ENCODE data around the gene CBR3.

The CBR3 gene

DNA sequence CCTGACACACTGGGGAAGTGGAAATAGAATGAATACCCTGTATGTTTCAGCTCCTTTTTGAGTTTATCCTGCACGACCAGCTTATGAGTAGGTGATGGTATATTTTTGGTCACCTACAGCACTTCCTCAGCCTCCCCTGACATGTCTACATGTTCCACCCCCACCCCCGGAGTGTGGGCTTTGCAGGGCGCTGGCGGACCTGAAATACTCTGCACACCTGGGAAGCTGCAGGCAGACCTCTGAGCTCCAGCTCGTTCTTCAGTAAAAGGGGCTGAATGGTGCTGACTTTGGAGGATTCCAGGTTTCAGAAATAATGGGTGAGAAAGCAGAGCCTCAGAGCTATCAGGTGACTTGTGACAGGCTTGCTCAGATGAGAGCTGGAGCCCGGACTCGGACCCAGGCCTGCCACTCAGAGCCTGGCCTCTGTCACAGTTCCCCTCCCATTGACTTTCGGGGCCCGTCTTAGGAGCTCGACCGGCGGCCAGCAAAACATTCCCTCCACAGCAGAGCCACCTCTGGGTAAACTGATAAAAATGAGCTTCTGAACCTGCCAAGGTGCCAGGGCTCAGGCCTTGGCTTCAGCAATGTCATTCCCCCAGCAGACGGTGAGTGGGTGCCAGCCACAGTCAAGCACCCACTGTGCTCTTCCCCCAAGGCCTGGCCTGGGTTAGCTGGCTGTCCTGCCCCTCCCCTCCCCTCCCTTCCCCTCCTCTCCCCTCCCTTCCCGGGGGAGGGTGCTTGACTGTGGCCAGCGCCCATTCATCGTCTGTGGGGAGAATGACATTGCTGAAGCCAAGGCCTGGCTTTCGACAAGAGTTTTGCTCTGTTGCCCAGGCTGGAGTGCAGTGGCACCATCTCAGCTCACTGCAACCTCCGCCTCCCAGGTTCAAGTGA is 51.9 kb downstream of the CBR3 start:
- no peak for DNase-seq (ENCODE audit: low spot score in 2 of 2)
- in situ Hi-C loops (cut with MboI; ENCODE audit: low sequenced_read_pairs), result no loop called here
- H3K27me3 ChIP-seq (ENCODE audit: low read depth), result no peaks in the 10 kb centered on the region
- no peak overlapping the region for H3K4me3 ChIP-seq
- H3K36me3 ChIP-seq (replicated peaks), result no peaks in the 10 kb centered on the region
- H3K9me3 ChIP-seq, result no peaks in the 10 kb centered on the region
- H3K4me1 ChIP-seq, result no peaks in the 10 kb centered on the region

DNA sequence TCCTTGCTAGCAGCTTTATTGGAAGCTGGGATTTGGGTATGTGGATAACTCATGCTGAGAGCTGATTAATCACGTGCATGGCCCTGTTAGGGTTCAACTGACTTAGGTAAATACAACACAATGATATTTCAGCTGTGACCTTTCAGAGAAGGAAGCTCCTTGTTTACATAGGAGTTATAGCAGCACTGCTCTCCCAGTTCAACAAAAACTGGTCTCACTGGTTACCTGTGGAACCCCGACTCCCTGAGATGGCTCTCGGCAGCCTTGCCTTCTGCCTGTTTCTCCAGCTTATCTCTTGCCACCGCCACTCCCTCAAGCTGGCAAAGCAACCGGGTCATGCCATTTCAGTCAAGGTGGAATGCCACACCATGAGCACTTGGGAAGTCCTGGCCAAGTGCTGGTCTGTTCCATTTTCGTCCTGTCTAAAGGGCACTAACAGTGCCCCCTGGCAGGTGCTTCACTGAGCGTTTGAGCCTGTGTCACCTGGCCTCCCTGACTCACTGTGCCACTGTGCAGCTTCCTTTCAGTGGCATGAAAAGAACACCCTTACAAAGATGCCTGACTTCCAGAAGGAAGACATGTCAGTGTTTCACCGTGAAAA is 53.3 kb downstream of the CBR3 start:
- in situ Hi-C loops (cut with MboI; ENCODE audit: low sequenced_read_pairs), result no loop called here

GRCh38 chr21:36188937-36189336 is 54.1 kb downstream of the CBR3 start:
- Histone ChIP-seq H3K4me3 (no peak overlapping the region), H3K9me3 (no peaks in the 10 kb centered on the region), H3K4me1 (no peaks in the 10 kb centered on the region), H3K27me3 (ENCODE audit: low read depth) (no peaks in the 10 kb centered on the region), H3K36me3 (replicated peaks) (no peaks in the 10 kb centered on the region)
- no peak for DNase-seq (ENCODE audit: low spot score in 2 of 2)
- in situ Hi-C loops (cut with MboI; ENCODE audit: low sequenced_read_pairs), result no loop called here

More for the DNA sequence above, 53.3 kb downstream of the CBR3 start:
- Histone ChIP-seq H3K4me3 (no peak overlapping the region), H3K27me3 (ENCODE audit: low read depth) (no peaks in the 10 kb centered on the region), H3K4me1 (no peaks in the 10 kb centered on the region), H3K9me3 (no peaks in the 10 kb centered on the region), H3K36me3 (replicated peaks) (no peaks in the 10 kb centered on the region)
- DNase-seq (ENCODE audit: low spot score in 2 of 2), result no peak

DNA sequence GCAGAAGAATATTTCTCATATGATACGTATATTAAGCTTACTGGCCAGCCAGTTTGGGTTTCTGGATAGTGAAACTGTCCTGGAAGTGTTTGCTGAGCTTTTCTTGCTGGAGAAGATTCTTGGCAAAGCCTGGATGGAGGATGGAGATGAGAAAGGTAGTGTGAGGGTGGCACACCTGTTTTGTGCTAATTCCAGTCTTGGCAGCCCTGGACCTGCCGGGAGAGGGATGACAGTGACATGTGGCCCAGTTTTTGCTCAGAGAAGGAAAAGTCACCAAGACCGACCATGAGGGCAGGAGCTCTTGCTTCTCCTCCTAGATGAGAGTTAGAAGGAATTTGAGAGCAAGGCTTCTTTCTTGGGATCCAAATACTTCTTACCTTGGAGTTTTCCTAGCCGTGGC is 55.9 kb downstream of the CBR3 start:
- Histone ChIP-seq H3K9me3 (no peaks in the 10 kb centered on the region), H3K27me3 (ENCODE audit: low read depth) (no peaks in the 10 kb centered on the region), H3K4me1 (no peaks in the 10 kb centered on the region), H3K36me3 (replicated peaks) (no peaks in the 10 kb centered on the region), H3K4me3 (no peak overlapping the region)
- DNase-seq (ENCODE audit: low spot score in 2 of 2), result no peak
- in situ Hi-C loops (cut with MboI; ENCODE audit: low sequenced_read_pairs), result no loop called here

GRCh38 chr21:36193200-36193599 is 58.3 kb downstream of the CBR3 start:
- in situ Hi-C loops (cut with MboI; ENCODE audit: low sequenced_read_pairs), result no loop called here
- Histone ChIP-seq H3K27me3 (ENCODE audit: low read depth) (no peaks in the 10 kb centered on the region), H3K9me3 (no peaks in the 10 kb centered on the region), H3K4me1 (no peaks in the 10 kb centered on the region), H3K4me3 (no peak overlapping the region), H3K36me3 (replicated peaks) (no peaks in the 10 kb centered on the region)
- no peak for DNase-seq (ENCODE audit: low spot score in 2 of 2)

GRCh38 chr21:36194024-36194423 is 59.1 kb downstream of the CBR3 start:
- Histone ChIP-seq H3K4me3 (no peak overlapping the region), H3K27me3 (ENCODE audit: low read depth) (no peaks in the 10 kb centered on the region), H3K36me3 (replicated peaks) (no peaks in the 10 kb centered on the region), H3K9me3 (no peaks in the 10 kb centered on the region), H3K4me1 (no peaks in the 10 kb centered on the region)
- in situ Hi-C loops (cut with MboI; ENCODE audit: low sequenced_read_pairs), result no loop called here
- no peak for DNase-seq (ENCODE audit: low spot score in 2 of 2)

DNA sequence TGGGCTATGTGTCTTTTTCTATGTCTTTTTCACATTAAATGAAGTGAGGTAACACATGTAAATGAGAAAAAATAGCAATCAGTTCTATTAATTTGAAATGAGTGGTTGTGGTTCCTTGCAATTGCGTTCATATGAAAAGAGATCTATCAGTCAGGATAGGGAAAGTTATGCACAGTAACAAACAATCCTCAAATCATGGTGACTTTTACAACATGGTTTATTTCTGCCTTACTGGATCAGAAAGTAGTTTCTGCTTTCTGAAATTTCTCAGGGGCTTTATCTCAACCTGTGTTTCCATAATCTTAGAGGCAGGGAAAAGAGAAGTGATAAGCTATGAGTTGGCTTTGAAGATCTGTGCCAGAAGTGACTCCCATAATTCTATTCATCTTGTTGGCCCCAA is 60.7 kb downstream of the CBR3 start:
- Histone ChIP-seq H3K9me3 (no peaks in the 10 kb centered on the region), H3K36me3 (replicated peaks) (no peaks in the 10 kb centered on the region), H3K4me1 (no peaks in the 10 kb centered on the region), H3K4me3 (no peak overlapping the region), H3K27me3 (ENCODE audit: low read depth) (no peaks in the 10 kb centered on the region)
- DNase-seq (ENCODE audit: low spot score in 2 of 2), result no peak
- in situ Hi-C loops (cut with MboI; ENCODE audit: low sequenced_read_pairs), result no loop called here
